GM23338 (cell line): ENCODE data around the gene HAUS2. TPM values are rescaled to one million over a fixed set of nuclear protein-coding genes. Genes with fewer than 3 reads are reported as not detected.

ENCODE experiments used
- ATAC-seq: fragments of 200-7000 bp; cut with Tn5 transposase; 3 replicates; pipeline ENCODE4 v1.9.1; 2020
- DNase-seq: peaks from one replicate; pipeline ENCODE4 v3.0.0-alpha.2; 2015; ENCODE audit warnings: low spot score
- H2AFZ ChIP-seq: fragments of 200-600 bp; sonication (generic); 2 replicates; pipeline ENCODE4 v1.8.0; 2016; ENCODE audit warnings: antibody characterized with exemption, mild to moderate bottlenecking, moderate library complexity
- H3F3A ChIP-seq: fragments of 200-600 bp; sonication (generic); replicated peaks from 2 replicates; pipeline ENCODE4 v1.8.0; 2017; ENCODE audit warnings: antibody characterized with exemption, mixed run types, low read depth
- H3K27ac ChIP-seq: fragments of 200-600 bp; sonication (generic); 2 replicates; pipeline ENCODE4 v1.6.1; 2016; ENCODE audit warnings: low read depth
- H3K27me3 ChIP-seq: fragments of 200-600 bp; sonication (generic); 2 replicates; pipeline ENCODE4 v1.8.0; 2016; ENCODE audit warnings: mild to moderate bottlenecking, mixed run types, moderate library complexity; ENCODE audit not compliant: insufficient read depth
- H3K36me3 ChIP-seq: fragments of 200-600 bp; sonication (generic); 2 replicates; pipeline ENCODE4 v1.8.0; 2016; ENCODE audit warnings: mild to moderate bottlenecking; ENCODE audit not compliant: insufficient read depth
- H3K4me1 ChIP-seq: fragments of 200-600 bp; sonication (generic); 2 replicates; pipeline ENCODE4 v1.8.0; 2016; ENCODE audit warnings: mild to moderate bottlenecking, moderate library complexity; ENCODE audit not compliant: insufficient read depth
- H3K4me2 ChIP-seq: fragments of 200-600 bp; sonication (generic); 2 replicates; pipeline ENCODE4 v1.7.1; 2017; ENCODE audit warnings: mixed run types
- H3K4me3 ChIP-seq: fragments of 200-600 bp; sonication (generic); 2 replicates; pipeline ENCODE4 v1.6.1; 2016; ENCODE audit warnings: mixed run types
- H3K79me2 ChIP-seq: fragments of 200-600 bp; sonication (generic); replicated peaks from 2 replicates; pipeline ENCODE4 v1.8.0; 2017; ENCODE audit warnings: mild to moderate bottlenecking; ENCODE audit not compliant: insufficient read depth
- H3K9me2 ChIP-seq: fragments of 200-600 bp; sonication (generic); 2 replicates; pipeline ENCODE4 v1.8.0; 2017; ENCODE audit not compliant: insufficient read depth
- H4K20me1 ChIP-seq: fragments of 200-600 bp; sonication (generic); replicated peaks from 2 replicates; pipeline ENCODE4 v1.8.0; 2017; ENCODE audit warnings: mild to moderate bottlenecking; ENCODE audit not compliant: insufficient read depth
- H3K27ac Mint-ChIP-seq: 2 replicates; pipeline ENCODE4 v1.8.0; 2020; ENCODE audit warnings: inconsistent platforms, mild to moderate bottlenecking, moderate library complexity, mixed read lengths
- H3K27me3 Mint-ChIP-seq: 3 replicates; pipeline ENCODE4 v1.8.0; 2022; ENCODE audit warnings: low read depth, mild to moderate bottlenecking, moderate library complexity, mixed read lengths, inconsistent platforms; ENCODE audit not compliant: insufficient read depth, poor library complexity
- H3K36me3 Mint-ChIP-seq: 3 replicates; pipeline ENCODE4 v1.8.0; 2021; ENCODE audit warnings: low read depth, mild to moderate bottlenecking, inconsistent platforms, moderate library complexity, mixed read lengths
- H3K4me1 Mint-ChIP-seq: 3 replicates; pipeline ENCODE4 v1.8.0; 2020; ENCODE audit warnings: mild to moderate bottlenecking, inconsistent platforms, mixed read lengths
- H3K4me3 Mint-ChIP-seq: 3 replicates; pipeline ENCODE4 v1.8.0; 2021; ENCODE audit warnings: moderate library complexity, mild to moderate bottlenecking, inconsistent platforms, mixed read lengths
- H3K9me3 Mint-ChIP-seq: 3 replicates; pipeline ENCODE4 v1.8.0; 2020; ENCODE audit warnings: moderate library complexity, mild to moderate bottlenecking, inconsistent platforms, mixed read lengths
- CREB1 ChIP-seq: fragments of 250-450 bp; sonication (Bioruptor Pico); IDR thresholded peaks from 2 replicates; pipeline ENCODE4 v1.5.0; 2020; ENCODE audit warnings: low read depth, mild to moderate bottlenecking, moderate library complexity
- EZH2phosphoT487 ChIP-seq: fragments of 200-600 bp; sonication (generic); IDR thresholded peaks from one replicate; pipeline ENCODE4 v1.8.1; 2018; ENCODE audit warnings: antibody characterized with exemption; ENCODE audit not compliant: unreplicated experiment
- POLR2AphosphoS5 ChIP-seq: IDR thresholded peaks from 2 replicates; pipeline ENCODE4 v1.6.1; 2016; ENCODE audit warnings: antibody characterized with exemption, low read depth
- ZNF114 ChIP-seq: fragments of 250-450 bp; sonication (Bioruptor Pico); IDR thresholded peaks from 2 replicates; pipeline ENCODE4 v1.5.0; 2020; ENCODE audit warnings: mild to moderate bottlenecking, moderate library complexity
- polyA plus RNA-seq: library from polyadenylated mRNA; unstranded; fragments of >200 nt; fragmentation: Nextera tagmentation; extraction: Ambion mirVana; gene quantifications from 2 replicates; pipeline ENCODE4 v1.2.1, GENCODE V29; 2016
- total RNA-seq: library from RNA; depleted of rRNA; stranded (reverse); fragments of >200 nt; shearing (Covaris generic); gene quantifications from 2 replicates; pipeline ENCODE4 v1.2.3, GENCODE V29; 2014
- TF ChIP-seq, protein P1 (sequence below): IDR thresholded peaks from one replicate; pipeline ENCODE4 v1.6.1; 2018; ENCODE audit warnings: antibody characterized with exemption; ENCODE audit not compliant: unreplicated experiment
- TF ChIP-seq, protein P2 (sequence below): IDR thresholded peaks from 2 replicates; pipeline ENCODE4 v1.6.1; 2016; ENCODE audit warnings: antibody characterized with exemption
- TF ChIP-seq, protein P3 (sequence below), 2 experiments: fragments of 200-600 bp in 1 of 2; sonication (generic) in 1 of 2; conservative IDR thresholded peaks; 2 replicates each; pipeline versions ENCODE4 v1.5.1 to v1.6.1; 2016 to 2017; ENCODE audit warnings: antibody characterized with exemption in 2 of 2, low read depth in 2 of 2, mild to moderate bottlenecking in 2 of 2, moderate library complexity in 1 of 2
- TF ChIP-seq, protein P4 (sequence below): fragments of 250-450 bp; sonication (Bioruptor Pico); IDR thresholded peaks from 2 replicates; pipeline ENCODE4 v1.5.0; 2020; ENCODE audit warnings: mild to moderate bottlenecking, moderate library complexity

Gene HAUS2
- total and polyA plus RNA-seq, 2 experiments from 2014 or later = 30.9 to 32.7 TPM

DNA sequence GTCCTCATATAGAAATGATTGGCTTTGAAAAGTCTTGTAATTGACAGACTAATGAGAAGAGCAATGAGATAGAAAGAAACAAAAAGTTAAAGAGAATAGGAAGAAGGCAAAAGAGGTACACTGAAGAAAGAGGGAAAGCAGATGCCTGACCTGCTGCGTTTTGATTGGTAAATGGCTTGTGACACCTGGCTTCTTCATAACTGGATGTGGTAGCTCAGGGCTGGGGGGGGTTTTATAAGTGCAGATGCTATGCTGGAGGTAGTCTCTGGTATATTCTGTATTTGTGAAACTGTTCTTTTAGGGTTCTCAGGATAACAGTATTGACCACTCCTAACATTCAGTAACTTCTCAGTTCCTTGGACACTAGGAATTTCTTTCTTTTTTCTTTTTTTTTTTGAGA is 28.1 kb downstream of the HAUS2 start:
- no peak for TF ChIP-seq POLR2AphosphoS5
- TF ChIP-seq, protein P1, sequence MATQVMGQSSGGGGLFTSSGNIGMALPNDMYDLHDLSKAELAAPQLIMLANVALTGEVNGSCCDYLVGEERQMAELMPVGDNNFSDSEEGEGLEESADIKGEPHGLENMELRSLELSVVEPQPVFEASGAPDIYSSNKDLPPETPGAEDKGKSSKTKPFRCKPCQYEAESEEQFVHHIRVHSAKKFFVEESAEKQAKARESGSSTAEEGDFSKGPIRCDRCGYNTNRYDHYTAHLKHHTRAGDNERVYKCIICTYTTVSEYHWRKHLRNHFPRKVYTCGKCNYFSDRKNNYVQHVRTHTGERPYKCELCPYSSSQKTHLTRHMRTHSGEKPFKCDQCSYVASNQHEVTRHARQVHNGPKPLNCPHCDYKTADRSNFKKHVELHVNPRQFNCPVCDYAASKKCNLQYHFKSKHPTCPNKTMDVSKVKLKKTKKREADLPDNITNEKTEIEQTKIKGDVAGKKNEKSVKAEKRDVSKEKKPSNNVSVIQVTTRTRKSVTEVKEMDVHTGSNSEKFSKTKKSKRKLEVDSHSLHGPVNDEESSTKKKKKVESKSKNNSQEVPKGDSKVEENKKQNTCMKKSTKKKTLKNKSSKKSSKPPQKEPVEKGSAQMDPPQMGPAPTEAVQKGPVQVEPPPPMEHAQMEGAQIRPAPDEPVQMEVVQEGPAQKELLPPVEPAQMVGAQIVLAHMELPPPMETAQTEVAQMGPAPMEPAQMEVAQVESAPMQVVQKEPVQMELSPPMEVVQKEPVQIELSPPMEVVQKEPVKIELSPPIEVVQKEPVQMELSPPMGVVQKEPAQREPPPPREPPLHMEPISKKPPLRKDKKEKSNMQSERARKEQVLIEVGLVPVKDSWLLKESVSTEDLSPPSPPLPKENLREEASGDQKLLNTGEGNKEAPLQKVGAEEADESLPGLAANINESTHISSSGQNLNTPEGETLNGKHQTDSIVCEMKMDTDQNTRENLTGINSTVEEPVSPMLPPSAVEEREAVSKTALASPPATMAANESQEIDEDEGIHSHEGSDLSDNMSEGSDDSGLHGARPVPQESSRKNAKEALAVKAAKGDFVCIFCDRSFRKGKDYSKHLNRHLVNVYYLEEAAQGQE = no peak
- TF ChIP-seq, protein P2, sequence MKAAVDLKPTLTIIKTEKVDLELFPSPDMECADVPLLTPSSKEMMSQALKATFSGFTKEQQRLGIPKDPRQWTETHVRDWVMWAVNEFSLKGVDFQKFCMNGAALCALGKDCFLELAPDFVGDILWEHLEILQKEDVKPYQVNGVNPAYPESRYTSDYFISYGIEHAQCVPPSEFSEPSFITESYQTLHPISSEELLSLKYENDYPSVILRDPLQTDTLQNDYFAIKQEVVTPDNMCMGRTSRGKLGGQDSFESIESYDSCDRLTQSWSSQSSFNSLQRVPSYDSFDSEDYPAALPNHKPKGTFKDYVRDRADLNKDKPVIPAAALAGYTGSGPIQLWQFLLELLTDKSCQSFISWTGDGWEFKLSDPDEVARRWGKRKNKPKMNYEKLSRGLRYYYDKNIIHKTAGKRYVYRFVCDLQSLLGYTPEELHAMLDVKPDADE = no peak
- no peak for TF ChIP-seq ZNF114 (CRISPR knock-in tag)
- Histone ChIP-seq H3K4me3 (peak overlapping the region; percentile 78), H4K20me1 (peaks cover 20% of the 10 kb centered on the region; the same call in 1 of the 2 replicates), H3F3A (peaks cover 8% of the 10 kb centered on the region; the same call in 1 of the 2 replicates), H3K9me2 (no peaks in the 10 kb centered on the region), H3K79me2 (peaks cover 8% of the 10 kb centered on the region), H2AFZ (no peak overlapping the region), H3K36me3 (no peaks in the 10 kb centered on the region), H3K4me2 (peak overlapping the region; percentile 92; the same call in 1 of the 2 replicates), H3K4me1 (peaks cover 8% of the 10 kb centered on the region; the same call in 1 of the 2 replicates), H3K27me3 (peaks cover 51% of the 10 kb centered on the region), H3K27ac (no peak overlapping the region)
- H3K36me3 Mint-ChIP-seq = no peaks in the 10 kb centered on the region
- DNase-seq (no peak), ATAC-seq (no peak)
- H3K27me3 Mint-ChIP-seq = peaks cover 39% of the 10 kb centered on the region
- H3K9me3 Mint-ChIP-seq = no peaks in the 10 kb centered on the region
- H3K4me3 Mint-ChIP-seq = peak overlapping the region; percentile 94
- peaks cover 14% of the 10 kb centered on the region for H3K4me1 Mint-ChIP-seq
- H3K27ac Mint-ChIP-seq = no peak overlapping the region

DNA sequence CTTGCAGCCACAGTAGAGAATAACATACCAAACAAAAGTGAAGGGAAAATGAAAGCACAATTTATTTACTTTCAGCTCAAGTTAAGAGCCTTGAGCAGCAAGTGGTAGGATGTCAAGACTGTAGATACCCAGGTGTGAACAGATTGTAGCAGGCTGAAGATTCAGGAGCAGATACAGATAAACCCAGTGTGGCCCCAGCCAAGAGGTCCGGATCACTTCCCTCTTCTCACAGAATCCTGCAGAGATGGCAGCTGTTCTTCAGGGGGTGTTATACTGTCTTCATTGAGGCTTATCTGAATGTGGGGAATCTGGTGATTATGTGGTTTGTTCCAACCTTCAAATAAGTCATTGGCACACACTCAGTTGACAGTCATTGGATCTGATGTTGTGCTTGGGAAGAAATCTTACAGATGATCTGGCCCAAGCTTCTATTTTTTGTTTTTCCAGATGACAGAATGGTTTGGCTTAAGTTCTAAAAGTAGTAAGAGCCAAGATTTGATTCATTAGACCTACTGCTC is 28.9 kb downstream of the HAUS2 start:
- H3K36me3 ChIP-seq = no peaks in the 10 kb centered on the region
- ATAC-seq (no peak), DNase-seq (no peak)
- peaks cover 8% of the 10 kb centered on the region for H3K79me2 ChIP-seq
- H2AFZ ChIP-seq = no peak overlapping the region
- no peak overlapping the region for H3K4me3 ChIP-seq
- H3K4me3 Mint-ChIP-seq = no peak overlapping the region
- H3K4me2 ChIP-seq = no peak overlapping the region
- peaks cover 20% of the 10 kb centered on the region; the same call in 1 of the 2 replicates for H4K20me1 ChIP-seq
- no peak overlapping the region for H3K27ac ChIP-seq
- no peak overlapping the region for H3K27ac Mint-ChIP-seq
- no peaks in the 10 kb centered on the region for H3K36me3 Mint-ChIP-seq
- H3K4me1 ChIP-seq = peaks cover 11% of the 10 kb centered on the region
- peaks cover 19% of the 10 kb centered on the region for H3K4me1 Mint-ChIP-seq
- no peaks in the 10 kb centered on the region for H3K9me3 Mint-ChIP-seq
- H3K27me3 ChIP-seq = peaks cover 59% of the 10 kb centered on the region
- peaks cover 8% of the 10 kb centered on the region for H3F3A ChIP-seq
- no peaks in the 10 kb centered on the region for H3K9me2 ChIP-seq
- peaks cover 39% of the 10 kb centered on the region for H3K27me3 Mint-ChIP-seq
- TF ChIP-seq CREB1 (CRISPR knock-in tag) (no peak), POLR2AphosphoS5 (no peak), EZH2phosphoT487 (no peak)
- TF ChIP-seq, protein P3, sequence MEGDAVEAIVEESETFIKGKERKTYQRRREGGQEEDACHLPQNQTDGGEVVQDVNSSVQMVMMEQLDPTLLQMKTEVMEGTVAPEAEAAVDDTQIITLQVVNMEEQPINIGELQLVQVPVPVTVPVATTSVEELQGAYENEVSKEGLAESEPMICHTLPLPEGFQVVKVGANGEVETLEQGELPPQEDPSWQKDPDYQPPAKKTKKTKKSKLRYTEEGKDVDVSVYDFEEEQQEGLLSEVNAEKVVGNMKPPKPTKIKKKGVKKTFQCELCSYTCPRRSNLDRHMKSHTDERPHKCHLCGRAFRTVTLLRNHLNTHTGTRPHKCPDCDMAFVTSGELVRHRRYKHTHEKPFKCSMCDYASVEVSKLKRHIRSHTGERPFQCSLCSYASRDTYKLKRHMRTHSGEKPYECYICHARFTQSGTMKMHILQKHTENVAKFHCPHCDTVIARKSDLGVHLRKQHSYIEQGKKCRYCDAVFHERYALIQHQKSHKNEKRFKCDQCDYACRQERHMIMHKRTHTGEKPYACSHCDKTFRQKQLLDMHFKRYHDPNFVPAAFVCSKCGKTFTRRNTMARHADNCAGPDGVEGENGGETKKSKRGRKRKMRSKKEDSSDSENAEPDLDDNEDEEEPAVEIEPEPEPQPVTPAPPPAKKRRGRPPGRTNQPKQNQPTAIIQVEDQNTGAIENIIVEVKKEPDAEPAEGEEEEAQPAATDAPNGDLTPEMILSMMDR (conservative IDR thresholded peaks at IDR 0.05; ENCODE audit: low read depth in 2 of 2) = no peak
- TF ChIP-seq, protein P4, sequence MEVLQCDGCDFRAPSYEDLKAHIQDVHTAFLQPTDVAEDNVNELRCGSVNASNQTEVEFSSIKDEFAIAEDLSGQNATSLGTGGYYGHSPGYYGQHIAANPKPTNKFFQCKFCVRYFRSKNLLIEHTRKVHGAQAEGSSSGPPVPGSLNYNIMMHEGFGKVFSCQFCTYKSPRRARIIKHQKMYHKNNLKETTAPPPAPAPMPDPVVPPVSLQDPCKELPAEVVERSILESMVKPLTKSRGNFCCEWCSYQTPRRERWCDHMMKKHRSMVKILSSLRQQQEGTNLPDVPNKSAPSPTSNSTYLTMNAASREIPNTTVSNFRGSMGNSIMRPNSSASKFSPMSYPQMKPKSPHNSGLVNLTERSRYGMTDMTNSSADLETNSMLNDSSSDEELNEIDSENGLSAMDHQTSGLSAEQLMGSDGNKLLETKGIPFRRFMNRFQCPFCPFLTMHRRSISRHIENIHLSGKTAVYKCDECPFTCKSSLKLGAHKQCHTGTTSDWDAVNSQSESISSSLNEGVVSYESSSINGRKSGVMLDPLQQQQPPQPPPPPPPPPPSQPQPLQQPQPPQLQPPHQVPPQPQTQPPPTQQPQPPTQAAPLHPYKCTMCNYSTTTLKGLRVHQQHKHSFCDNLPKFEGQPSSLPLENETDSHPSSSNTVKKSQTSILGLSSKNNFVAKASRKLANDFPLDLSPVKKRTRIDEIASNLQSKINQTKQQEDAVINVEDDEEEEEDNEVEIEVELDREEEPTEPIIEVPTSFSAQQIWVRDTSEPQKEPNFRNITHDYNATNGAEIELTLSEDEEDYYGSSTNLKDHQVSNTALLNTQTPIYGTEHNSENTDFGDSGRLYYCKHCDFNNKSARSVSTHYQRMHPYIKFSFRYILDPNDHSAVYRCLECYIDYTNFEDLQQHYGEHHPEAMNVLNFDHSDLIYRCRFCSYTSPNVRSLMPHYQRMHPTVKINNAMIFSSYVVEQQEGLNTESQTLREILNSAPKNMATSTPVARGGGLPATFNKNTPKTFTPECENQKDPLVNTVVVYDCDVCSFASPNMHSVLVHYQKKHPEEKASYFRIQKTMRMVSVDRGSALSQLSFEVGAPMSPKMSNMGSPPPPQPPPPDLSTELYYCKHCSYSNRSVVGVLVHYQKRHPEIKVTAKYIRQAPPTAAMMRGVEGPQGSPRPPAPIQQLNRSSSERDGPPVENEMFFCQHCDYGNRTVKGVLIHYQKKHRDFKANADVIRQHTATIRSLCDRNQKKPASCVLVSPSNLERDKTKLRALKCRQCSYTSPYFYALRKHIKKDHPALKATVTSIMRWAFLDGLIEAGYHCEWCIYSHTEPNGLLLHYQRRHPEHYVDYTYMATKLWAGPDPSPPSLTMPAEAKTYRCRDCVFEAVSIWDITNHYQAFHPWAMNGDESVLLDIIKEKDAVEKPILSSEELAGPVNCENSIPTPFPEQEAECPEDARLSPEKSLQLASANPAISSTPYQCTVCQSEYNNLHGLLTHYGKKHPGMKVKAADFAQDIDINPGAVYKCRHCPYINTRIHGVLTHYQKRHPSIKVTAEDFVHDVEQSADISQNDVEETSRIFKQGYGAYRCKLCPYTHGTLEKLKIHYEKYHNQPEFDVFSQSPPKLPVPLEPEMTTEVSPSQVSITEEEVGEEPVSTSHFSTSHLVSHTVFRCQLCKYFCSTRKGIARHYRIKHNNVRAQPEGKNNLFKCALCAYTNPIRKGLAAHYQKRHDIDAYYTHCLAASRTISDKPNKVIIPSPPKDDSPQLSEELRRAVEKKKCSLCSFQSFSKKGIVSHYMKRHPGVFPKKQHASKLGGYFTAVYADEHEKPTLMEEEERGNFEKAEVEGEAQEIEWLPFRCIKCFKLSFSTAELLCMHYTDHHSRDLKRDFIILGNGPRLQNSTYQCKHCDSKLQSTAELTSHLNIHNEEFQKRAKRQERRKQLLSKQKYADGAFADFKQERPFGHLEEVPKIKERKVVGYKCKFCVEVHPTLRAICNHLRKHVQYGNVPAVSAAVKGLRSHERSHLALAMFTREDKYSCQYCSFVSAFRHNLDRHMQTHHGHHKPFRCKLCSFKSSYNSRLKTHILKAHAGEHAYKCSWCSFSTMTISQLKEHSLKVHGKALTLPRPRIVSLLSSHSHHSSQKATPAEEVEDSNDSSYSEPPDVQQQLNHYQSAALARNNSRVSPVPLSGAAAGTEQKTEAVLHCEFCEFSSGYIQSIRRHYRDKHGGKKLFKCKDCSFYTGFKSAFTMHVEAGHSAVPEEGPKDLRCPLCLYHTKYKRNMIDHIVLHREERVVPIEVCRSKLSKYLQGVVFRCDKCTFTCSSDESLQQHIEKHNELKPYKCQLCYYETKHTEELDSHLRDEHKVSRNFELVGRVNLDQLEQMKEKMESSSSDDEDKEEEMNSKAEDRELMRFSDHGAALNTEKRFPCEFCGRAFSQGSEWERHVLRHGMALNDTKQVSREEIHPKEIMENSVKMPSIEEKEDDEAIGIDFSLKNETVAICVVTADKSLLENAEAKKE (CRISPR knock-in tag) = no peak
